Measurements from ENCODE around the gene H6PD.

Gene H6PD

DNA sequence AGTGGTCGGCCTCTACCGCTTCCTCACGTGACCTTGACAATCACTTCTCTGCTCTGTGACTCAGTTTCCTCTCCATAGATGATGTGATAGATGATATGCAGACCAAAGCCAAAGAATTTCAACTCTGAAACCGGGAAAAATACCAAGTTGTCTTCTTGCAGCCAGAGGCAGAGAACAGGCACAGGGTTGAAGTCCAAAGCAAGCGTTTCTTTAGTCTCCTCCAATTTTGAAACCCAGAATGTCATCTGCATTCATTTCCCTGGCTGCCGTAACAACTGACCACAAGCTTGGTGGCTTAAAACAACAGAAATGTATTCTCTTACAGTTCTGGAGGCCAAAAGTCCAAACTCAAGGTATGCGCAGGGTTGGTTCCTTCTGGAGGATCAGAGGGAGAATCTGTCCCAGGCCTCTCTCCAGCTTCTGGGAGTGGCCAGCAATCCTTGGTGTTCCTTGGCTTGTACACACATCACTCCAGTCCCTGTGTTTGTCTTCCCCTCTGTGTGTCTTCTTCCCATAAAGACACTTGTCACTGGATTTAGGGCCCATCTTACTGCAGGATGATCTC lies 30.3 kb upstream of the H6PD start (continued):
- TF ChIP-seq, protein P1, sequence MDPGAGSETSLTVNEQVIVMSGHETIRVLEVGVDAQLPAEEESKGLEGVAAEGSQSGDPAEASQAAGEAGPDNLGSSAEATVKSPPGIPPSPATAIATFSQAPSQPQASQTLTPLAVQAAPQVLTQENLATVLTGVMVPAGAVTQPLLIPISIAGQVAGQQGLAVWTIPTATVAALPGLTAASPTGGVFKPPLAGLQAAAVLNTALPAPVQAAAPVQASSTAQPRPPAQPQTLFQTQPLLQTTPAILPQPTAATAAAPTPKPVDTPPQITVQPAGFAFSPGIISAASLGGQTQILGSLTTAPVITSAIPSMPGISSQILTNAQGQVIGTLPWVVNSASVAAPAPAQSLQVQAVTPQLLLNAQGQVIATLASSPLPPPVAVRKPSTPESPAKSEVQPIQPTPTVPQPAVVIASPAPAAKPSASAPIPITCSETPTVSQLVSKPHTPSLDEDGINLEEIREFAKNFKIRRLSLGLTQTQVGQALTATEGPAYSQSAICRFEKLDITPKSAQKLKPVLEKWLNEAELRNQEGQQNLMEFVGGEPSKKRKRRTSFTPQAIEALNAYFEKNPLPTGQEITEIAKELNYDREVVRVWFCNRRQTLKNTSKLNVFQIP (CRISPR knock-in tag; IDR thresholded peaks at IDR 0.05; ENCODE audit: borderline replicate concordance, low read depth), result no peak
- no peak for TF ChIP-seq ZC3H10 (CRISPR knock-in tag; IDR thresholded peaks at IDR 0.05)

DNA sequence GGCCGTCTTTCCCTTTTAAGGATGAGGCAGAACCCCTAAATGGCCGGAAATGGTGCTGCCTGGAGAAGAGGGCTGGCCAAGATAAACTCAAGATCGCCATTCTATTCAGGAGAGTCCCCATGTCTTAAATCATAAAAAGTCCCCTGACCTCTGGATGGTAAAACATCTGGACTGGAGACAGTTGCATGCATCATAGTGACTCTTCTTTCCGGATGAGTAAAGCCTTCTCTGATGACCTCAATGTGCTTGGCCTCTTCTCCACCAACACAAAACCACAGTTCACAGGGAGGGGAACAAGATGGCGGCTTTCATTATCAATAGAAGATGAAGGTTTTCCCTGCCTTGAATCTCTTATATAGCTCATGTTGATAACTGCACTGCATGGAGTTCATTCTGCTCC lies 27.5 kb upstream of the H6PD start:
- no peak for ATAC-seq
- TF ChIP-seq TCF4 (CRISPR knock-in tag; IDR thresholded peaks at IDR 0.05; ENCODE audit: borderline replicate concordance), result no peak
- TF ChIP-seq, protein P2, sequence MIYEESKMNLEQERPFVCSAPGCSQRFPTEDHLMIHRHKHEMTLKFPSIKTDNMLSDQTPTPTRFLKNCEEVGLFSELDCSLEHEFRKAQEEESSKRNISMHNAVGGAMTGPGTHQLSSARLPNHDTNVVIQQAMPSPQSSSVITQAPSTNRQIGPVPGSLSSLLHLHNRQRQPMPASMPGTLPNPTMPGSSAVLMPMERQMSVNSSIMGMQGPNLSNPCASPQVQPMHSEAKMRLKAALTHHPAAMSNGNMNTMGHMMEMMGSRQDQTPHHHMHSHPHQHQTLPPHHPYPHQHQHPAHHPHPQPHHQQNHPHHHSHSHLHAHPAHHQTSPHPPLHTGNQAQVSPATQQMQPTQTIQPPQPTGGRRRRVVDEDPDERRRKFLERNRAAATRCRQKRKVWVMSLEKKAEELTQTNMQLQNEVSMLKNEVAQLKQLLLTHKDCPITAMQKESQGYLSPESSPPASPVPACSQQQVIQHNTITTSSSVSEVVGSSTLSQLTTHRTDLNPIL (CRISPR knock-in tag; IDR thresholded peaks at IDR 0.05; ENCODE audit: low read depth), result no peak
- no peak for TF ChIP-seq ZNF565 (CRISPR knock-in tag; conservative IDR thresholded peaks at IDR 0.05; ENCODE audit: low read depth)
- no peak for TF ChIP-seq ZNF70 (CRISPR knock-in tag; IDR thresholded peaks at IDR 0.05)
- TF ChIP-seq ESRRG (CRISPR knock-in tag; IDR thresholded peaks at IDR 0.05), result no peak
- TF ChIP-seq GLIS3 (CRISPR knock-in tag; IDR thresholded peaks at IDR 0.05), result no peak
- TF ChIP-seq ISL1 (CRISPR knock-in tag; IDR thresholded peaks at IDR 0.05), result no peak
- no peak for TF ChIP-seq ARNTL (CRISPR knock-in tag; IDR thresholded peaks at IDR 0.05; ENCODE audit: borderline replicate concordance, low read depth)
- TF ChIP-seq TOX (CRISPR knock-in tag; IDR thresholded peaks at IDR 0.05; ENCODE audit: borderline replicate concordance), result no peak
- no peak for TF ChIP-seq SNAI2 (CRISPR knock-in tag; IDR thresholded peaks at IDR 0.05)
- TF ChIP-seq, protein P3, sequence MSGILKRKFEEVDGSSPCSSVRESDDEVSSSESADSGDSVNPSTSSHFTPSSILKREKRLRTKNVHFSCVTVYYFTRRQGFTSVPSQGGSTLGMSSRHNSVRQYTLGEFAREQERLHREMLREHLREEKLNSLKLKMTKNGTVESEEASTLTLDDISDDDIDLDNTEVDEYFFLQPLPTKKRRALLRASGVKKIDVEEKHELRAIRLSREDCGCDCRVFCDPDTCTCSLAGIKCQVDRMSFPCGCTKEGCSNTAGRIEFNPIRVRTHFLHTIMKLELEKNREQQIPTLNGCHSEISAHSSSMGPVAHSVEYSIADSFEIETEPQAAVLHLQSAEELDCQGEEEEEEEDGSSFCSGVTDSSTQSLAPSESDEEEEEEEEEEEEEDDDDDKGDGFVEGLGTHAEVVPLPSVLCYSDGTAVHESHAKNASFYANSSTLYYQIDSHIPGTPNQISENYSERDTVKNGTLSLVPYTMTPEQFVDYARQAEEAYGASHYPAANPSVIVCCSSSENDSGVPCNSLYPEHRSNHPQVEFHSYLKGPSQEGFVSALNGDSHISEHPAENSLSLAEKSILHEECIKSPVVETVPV (CRISPR knock-in tag; IDR thresholded peaks at IDR 0.05), result no peak
- no peak for TF ChIP-seq RARB (CRISPR knock-in tag; IDR thresholded peaks at IDR 0.05)
- TF ChIP-seq, protein P4, sequence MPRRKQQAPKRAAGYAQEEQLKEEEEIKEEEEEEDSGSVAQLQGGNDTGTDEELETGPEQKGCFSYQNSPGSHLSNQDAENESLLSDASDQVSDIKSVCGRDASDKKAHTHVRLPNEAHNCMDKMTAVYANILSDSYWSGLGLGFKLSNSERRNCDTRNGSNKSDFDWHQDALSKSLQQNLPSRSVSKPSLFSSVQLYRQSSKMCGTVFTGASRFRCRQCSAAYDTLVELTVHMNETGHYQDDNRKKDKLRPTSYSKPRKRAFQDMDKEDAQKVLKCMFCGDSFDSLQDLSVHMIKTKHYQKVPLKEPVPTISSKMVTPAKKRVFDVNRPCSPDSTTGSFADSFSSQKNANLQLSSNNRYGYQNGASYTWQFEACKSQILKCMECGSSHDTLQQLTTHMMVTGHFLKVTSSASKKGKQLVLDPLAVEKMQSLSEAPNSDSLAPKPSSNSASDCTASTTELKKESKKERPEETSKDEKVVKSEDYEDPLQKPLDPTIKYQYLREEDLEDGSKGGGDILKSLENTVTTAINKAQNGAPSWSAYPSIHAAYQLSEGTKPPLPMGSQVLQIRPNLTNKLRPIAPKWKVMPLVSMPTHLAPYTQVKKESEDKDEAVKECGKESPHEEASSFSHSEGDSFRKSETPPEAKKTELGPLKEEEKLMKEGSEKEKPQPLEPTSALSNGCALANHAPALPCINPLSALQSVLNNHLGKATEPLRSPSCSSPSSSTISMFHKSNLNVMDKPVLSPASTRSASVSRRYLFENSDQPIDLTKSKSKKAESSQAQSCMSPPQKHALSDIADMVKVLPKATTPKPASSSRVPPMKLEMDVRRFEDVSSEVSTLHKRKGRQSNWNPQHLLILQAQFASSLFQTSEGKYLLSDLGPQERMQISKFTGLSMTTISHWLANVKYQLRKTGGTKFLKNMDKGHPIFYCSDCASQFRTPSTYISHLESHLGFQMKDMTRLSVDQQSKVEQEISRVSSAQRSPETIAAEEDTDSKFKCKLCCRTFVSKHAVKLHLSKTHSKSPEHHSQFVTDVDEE (CRISPR knock-in tag; IDR thresholded peaks at IDR 0.05), result no peak
- TF ChIP-seq BACH2 (CRISPR knock-in tag; IDR thresholded peaks at IDR 0.05; ENCODE audit: borderline replicate concordance), result no peak

DNA sequence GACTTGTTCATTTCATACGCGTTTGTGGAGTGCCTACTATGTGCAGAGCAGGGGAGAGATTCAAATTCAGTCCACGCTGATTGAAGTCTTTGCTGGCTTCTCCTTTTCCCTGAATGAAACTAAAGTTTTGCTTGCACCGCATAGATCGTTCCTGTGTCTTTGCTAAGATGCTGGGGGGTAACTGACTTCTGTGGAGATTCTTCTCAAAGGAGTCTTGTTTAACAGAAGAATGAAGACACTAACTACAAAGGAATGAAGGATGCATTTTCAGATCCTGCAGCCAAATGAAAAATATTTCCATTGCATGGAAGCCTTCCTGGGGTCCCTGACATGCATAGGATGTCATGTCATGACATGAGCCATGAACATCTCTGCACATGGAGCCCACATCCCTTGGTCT lies 26.9 kb upstream of the H6PD start:
- TF ChIP-seq ZFP30 (CRISPR knock-in tag; IDR thresholded peaks at IDR 0.05) (no peak), BACH2 (CRISPR knock-in tag; IDR thresholded peaks at IDR 0.05; ENCODE audit: borderline replicate concordance) (no peak)
- TF ChIP-seq, protein P1 (CRISPR knock-in tag; IDR thresholded peaks at IDR 0.05; ENCODE audit: borderline replicate concordance, low read depth), result no peak
- ATAC-seq, result no peak

DNA sequence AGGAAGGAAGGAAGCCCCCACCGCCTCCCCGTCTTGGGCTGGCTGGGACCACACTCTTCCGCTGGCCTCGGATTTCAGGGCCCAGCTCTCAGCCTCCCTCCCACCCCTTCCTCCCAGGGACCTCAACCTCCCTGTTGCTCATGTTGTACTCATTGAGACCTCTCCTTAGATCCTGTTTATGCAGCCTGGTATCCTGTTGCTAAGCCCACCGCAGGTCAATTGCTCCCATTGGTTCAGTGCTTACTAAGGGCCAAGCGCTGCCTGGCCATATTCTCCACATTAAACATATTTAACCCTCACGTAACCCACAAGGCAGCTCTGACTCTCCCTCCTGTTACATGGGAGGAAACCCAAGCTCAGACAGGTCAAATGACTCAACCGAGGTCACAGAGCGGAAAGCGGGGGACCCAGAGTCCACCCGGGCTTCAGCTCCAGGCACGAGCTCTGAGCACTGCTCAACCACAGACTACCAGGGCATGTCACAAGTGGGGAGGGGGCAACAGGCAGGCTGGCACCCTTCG lies 23.2 kb upstream of the H6PD start:
- ATAC-seq, result no peak
- TF ChIP-seq, protein P1 (CRISPR knock-in tag; IDR thresholded peaks at IDR 0.05; ENCODE audit: borderline replicate concordance, low read depth), result no peak

Data from SK-N-SH treated with all-trans-retinoic acid at 6 μM for 48 hours (cell line).